Activated naive CD4-positive, alpha-beta T cell treated with anti-CD3 and anti-CD28 coated beads, Interleukin-2, amount 10 ng/mL, durations not matched to agents 7 days and 5 days (primary cell): ENCODE measurements around the gene HABP2.

Experiments used
- CTCF ChIA-PET: fragments of 350-600 bp; sonication (Branson Sonifier 250); formaldehyde crosslinking; loops from one replicate; lab custom pipeline; 2021; ENCODE audit warnings: antibody characterized with exemption; lab: Charles Lee
- DNase-seq: peaks from one replicate; pipeline ENCODE4 v3.0.0-alpha.2; 2020
- H3K27ac Mint-ChIP-seq: one replicate; pipeline ENCODE4 v1.8.0; 2021; ENCODE audit warnings: mild to moderate bottlenecking, moderate library complexity, mixed read lengths
- H3K27me3 Mint-ChIP-seq: one replicate; pipeline ENCODE4 v1.8.0; 2021; ENCODE audit warnings: mild to moderate bottlenecking, mixed read lengths
- H3K36me3 Mint-ChIP-seq: one replicate; pipeline ENCODE4 v1.8.0; 2021; ENCODE audit warnings: mixed read lengths
- H3K4me1 Mint-ChIP-seq: one replicate; pipeline ENCODE4 v1.8.0; 2021; ENCODE audit warnings: mixed read lengths
- H3K4me3 Mint-ChIP-seq: one replicate; pipeline ENCODE4 v1.8.0; 2021; ENCODE audit warnings: mild to moderate bottlenecking, moderate library complexity, mixed read lengths
- H3K9me3 Mint-ChIP-seq: one replicate; pipeline ENCODE4 v1.8.0; 2021; ENCODE audit warnings: mixed read lengths

The HABP2 gene

DNA sequence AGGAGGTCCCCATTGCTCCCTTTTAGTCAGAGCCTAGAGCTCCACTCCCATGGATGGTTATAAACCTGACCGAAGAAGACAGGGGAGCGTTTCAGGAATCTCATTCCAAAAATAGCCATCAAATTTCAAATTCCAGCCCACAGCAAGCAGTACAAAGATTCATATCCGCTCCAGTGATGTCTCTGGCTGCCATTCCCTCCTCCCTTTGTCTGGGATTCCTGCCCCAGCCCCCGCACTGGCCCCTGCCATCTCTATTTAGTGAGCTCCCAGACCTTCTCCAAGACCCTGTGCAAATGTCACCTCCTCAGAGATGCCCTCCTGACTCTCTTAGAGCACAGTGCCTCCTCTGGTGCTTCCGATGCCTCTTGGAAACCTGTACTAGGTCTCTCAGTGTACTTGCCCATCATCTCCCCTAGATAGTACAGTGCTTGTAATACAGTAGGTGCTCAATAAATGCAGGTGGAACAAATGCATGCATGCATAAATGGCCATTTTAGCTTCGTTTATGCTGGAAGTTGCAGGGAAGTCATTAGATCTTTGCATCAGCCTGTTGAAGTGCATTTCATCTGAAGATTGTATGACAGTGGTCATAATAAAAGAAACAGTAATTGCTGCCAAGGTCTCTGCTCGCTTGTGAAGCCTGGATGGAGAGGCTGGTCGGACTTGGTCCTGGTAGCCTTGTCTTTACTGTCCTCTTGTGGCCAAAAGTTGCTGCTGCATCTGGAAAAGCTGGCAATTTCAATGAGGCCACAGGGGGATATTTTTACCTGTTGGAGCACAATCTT is 32.0 kb upstream of the HABP2 start:
- H3K27ac Mint-ChIP-seq: no peak overlapping the region
- CTCF ChIA-PET: interaction anchor here (1.1 to 1.5 kb wide), 3 partner anchors 10 to 43 kb away, joined by 3 to 5 read pairs (median 4); no protein-coding TSS in a partner anchor
- H3K36me3 Mint-ChIP-seq: no peaks in the 10 kb centered on the region
- no peaks in the 10 kb centered on the region for H3K9me3 Mint-ChIP-seq
- no peaks in the 10 kb centered on the region for H3K27me3 Mint-ChIP-seq
- H3K4me1 Mint-ChIP-seq: no peaks in the 10 kb centered on the region
- no peak overlapping the region for H3K4me3 Mint-ChIP-seq
- DNase-seq: peak; percentile 44

DNA sequence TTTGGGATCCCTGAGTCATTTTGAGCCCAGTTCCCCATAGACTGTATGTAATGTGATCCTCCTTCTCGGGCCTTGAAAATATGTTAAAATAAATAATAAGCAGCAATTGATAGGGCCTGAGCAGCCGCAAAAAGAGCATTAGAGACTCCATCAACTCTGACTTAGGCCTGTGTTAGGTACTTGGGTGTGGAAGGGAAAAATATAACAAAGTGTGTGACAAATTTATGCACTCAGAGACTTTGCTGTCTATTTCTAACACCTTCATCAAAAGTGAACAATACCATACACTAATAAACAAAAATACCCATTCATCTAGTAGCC is 31.4 kb upstream of the HABP2 start:
- no peak overlapping the region for H3K4me3 Mint-ChIP-seq
- DNase-seq: no peak
- no peaks in the 10 kb centered on the region for H3K27me3 Mint-ChIP-seq
- H3K27ac Mint-ChIP-seq: no peak overlapping the region
- no peaks in the 10 kb centered on the region for H3K9me3 Mint-ChIP-seq
- H3K4me1 Mint-ChIP-seq: no peaks in the 10 kb centered on the region
- H3K36me3 Mint-ChIP-seq: no peaks in the 10 kb centered on the region
- CTCF ChIA-PET: interaction anchor here (1.4 to 1.5 kb wide), 2 partner anchors 10 to 42 kb away, joined by 4 to 5 read pairs; no protein-coding TSS in a partner anchor

- no peak for DNase-seq
- Mint-ChIP-seq H3K36me3 (no peaks in the 10 kb centered on the region), H3K4me1 (no peaks in the 10 kb centered on the region), H3K9me3 (no peaks in the 10 kb centered on the region), H3K4me3 (no peak overlapping the region), H3K27me3 (no peaks in the 10 kb centered on the region), H3K27ac (no peak overlapping the region)
- CTCF ChIA-PET: interaction anchor here (1.0 to 1.4 kb wide), 2 partner anchors 31 to 41 kb away, joined by 3 to 4 read pairs; no protein-coding TSS in a partner anchor
These were observed 30.4 kb upstream of the HABP2 start for GRCh38 chr10:113522460-113522859.

DNA sequence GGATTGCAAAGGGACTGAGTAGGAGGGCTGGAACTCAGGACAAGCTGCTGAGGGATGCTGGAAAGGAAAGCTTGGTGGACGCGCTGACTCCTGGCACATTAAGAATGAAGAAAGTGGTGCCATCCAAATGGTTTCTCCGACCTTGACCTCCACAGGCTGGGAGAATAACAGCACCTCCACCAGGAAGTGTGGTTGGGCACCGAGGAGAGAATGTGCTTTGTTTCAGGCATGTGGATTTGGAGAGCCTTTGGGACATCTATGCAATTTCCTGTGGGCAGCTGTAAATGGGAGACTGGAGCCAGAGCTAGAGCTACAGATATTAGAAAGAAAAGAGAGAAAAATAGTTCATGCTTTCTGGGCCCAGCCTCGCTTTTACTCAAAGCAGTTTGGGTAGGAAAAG is 29.8 kb upstream of the HABP2 start:
- H3K27ac Mint-ChIP-seq: no peak overlapping the region
- no peaks in the 10 kb centered on the region for H3K4me1 Mint-ChIP-seq
- H3K4me3 Mint-ChIP-seq: no peak overlapping the region
- DNase-seq: no peak
- CTCF ChIA-PET: interaction anchor here (1.0 kb wide), 1 partner anchor 31 kb away, joined by 3 read pairs; no protein-coding TSS in a partner anchor
- no peaks in the 10 kb centered on the region for H3K36me3 Mint-ChIP-seq
- H3K27me3 Mint-ChIP-seq: no peaks in the 10 kb centered on the region
- no peaks in the 10 kb centered on the region for H3K9me3 Mint-ChIP-seq

DNA sequence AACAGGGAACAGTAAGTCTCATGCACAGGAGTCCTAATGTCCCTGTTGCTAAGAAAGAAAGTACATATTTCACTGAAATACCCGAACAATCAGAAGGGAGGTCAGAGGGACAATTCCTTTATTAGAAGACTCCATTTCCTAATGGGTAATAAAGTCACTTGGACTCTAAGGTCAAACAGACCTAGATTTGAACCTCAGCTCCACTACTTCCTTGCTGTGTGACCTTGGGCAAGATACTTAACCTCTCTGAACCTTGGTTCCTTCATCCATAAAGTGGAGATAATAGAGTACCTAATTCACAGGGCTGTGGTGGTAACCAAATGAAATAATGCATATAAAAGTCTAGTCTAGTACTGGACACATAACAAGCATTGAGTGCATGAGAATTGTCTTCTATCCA is 29.2 kb upstream of the HABP2 start:
- no peak overlapping the region for H3K27ac Mint-ChIP-seq
- no peak overlapping the region for H3K4me3 Mint-ChIP-seq
- no peak for DNase-seq
- no peaks in the 10 kb centered on the region for H3K36me3 Mint-ChIP-seq
- CTCF ChIA-PET: no interaction called here
- no peaks in the 10 kb centered on the region for H3K9me3 Mint-ChIP-seq
- H3K27me3 Mint-ChIP-seq: no peaks in the 10 kb centered on the region
- no peaks in the 10 kb centered on the region for H3K4me1 Mint-ChIP-seq

- CTCF ChIA-PET: no interaction called here
- Mint-ChIP-seq H3K4me1 (no peaks in the 10 kb centered on the region), H3K27me3 (no peaks in the 10 kb centered on the region), H3K36me3 (no peaks in the 10 kb centered on the region), H3K27ac (no peak overlapping the region), H3K4me3 (no peak overlapping the region), H3K9me3 (no peaks in the 10 kb centered on the region)
- no peak for DNase-seq
These were observed 28.7 kb upstream of the HABP2 start for GRCh38 chr10:113524120-113524519.

- no peak overlapping the region for H3K4me3 Mint-ChIP-seq
- no peaks in the 10 kb centered on the region for H3K4me1 Mint-ChIP-seq
- CTCF ChIA-PET: interaction anchor here (1.2 kb wide), 1 partner anchor 38 kb away, joined by 3 read pairs; no protein-coding TSS in a partner anchor
- H3K27ac Mint-ChIP-seq: no peak overlapping the region
- H3K9me3 Mint-ChIP-seq: no peaks in the 10 kb centered on the region
- H3K36me3 Mint-ChIP-seq: no peaks in the 10 kb centered on the region
- peaks cover 4% of the 10 kb centered on the region for H3K27me3 Mint-ChIP-seq
- DNase-seq: no peak
These were observed 28.0 kb upstream of the HABP2 start for GRCh38 chr10:113524539-113525490.

DNA sequence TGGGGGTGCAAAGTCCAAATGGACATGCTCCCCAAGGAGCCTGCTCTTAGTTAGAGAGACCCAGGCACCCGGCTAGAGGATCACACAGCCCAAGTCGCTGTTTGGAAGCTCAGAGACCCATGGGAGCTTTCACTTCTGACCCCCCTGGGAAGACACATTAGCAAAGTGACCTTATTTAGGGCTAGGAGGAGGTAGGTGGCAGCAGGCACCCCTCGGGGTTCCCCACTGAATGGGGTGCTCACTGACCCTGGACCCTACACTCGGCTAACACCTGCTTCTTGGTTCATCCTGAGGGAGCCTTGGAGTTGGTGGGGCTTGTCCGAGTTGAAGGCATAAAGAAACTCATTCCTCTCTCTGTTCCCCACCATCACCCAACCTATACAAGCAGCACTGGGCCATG is 27.1 kb upstream of the HABP2 start:
- Mint-ChIP-seq H3K36me3 (no peaks in the 10 kb centered on the region), H3K4me3 (no peak overlapping the region), H3K27ac (no peak overlapping the region), H3K27me3 (peaks cover 8% of the 10 kb centered on the region), H3K4me1 (no peaks in the 10 kb centered on the region), H3K9me3 (no peaks in the 10 kb centered on the region)
- DNase-seq: no peak
- CTCF ChIA-PET: interaction anchor here (0.8 to 1.2 kb wide), 2 partner anchors 27 to 38 kb away, joined by 3 read pairs; no protein-coding TSS in a partner anchor

GRCh38 chr10:113527211-113527906 is 25.5 kb upstream of the HABP2 start:
- no peak overlapping the region for H3K4me3 Mint-ChIP-seq
- no peaks in the 10 kb centered on the region for H3K4me1 Mint-ChIP-seq
- H3K27me3 Mint-ChIP-seq: peaks cover 8% of the 10 kb centered on the region
- no peak for DNase-seq
- H3K36me3 Mint-ChIP-seq: no peaks in the 10 kb centered on the region
- no peak overlapping the region for H3K27ac Mint-ChIP-seq
- H3K9me3 Mint-ChIP-seq: no peaks in the 10 kb centered on the region
- CTCF ChIA-PET: no interaction called here

DNA sequence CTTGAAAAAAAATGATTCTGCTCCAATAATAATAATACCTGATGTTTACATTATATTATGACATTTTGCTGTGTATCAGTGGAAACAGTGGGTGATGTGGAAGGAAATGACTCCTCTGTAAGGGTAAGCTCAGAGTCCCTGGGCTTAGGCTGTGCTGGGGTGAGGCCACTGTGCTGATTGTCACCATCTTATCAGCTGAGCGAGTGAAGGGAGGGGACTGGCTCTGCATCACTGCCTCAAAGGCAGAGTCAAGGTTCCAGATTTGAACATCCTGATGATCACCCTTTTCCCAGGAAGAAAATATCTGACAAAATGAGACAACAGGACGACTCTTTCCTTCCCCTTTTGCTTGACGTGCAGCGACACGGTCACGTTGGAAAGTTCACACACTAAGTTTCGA is 24.0 kb upstream of the HABP2 start:
- Mint-ChIP-seq H3K27me3 (peaks cover 8% of the 10 kb centered on the region), H3K36me3 (no peaks in the 10 kb centered on the region)

DNA sequence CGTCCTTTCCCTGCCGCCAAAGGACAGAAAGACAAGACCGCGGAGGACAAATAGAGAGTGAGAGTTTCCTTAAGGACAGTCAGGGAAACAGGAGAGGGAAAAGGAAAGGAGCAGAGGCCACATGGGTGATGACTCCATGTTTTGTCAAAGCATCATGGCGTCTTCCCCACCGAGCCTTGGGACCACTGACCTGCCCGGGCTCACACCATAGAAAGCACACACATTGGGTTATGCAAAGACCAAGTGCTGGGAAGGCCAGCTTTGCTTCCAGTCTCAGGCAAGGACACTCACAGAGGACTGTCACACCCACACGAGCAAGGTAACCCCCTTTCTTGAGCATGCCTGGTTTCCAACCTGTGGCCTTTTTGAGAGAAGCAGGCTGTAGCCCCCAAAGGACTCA is 23.3 kb upstream of the HABP2 start:
- CTCF ChIA-PET: no interaction called here
- Mint-ChIP-seq H3K27me3 (peaks cover 8% of the 10 kb centered on the region), H3K4me3 (no peak overlapping the region), H3K36me3 (no peaks in the 10 kb centered on the region), H3K4me1 (no peaks in the 10 kb centered on the region), H3K9me3 (no peaks in the 10 kb centered on the region), H3K27ac (no peak overlapping the region)
- no peak for DNase-seq

More for the DNA sequence above, 24.0 kb upstream of the HABP2 start:
- Mint-ChIP-seq H3K4me3 (no peak overlapping the region), H3K9me3 (no peaks in the 10 kb centered on the region), H3K4me1 (no peaks in the 10 kb centered on the region), H3K27ac (no peak overlapping the region)
- DNase-seq: no peak
- CTCF ChIA-PET: no interaction called here

GRCh38 chr10:113530476-113530875 is 22.4 kb upstream of the HABP2 start:
- H3K27ac Mint-ChIP-seq: no peak overlapping the region
- H3K9me3 Mint-ChIP-seq: no peaks in the 10 kb centered on the region
- peaks cover 8% of the 10 kb centered on the region for H3K27me3 Mint-ChIP-seq
- H3K4me3 Mint-ChIP-seq: no peak overlapping the region
- no peaks in the 10 kb centered on the region for H3K36me3 Mint-ChIP-seq
- CTCF ChIA-PET: no interaction called here
- no peaks in the 10 kb centered on the region for H3K4me1 Mint-ChIP-seq
- DNase-seq: no peak

- no peak for DNase-seq
- H3K27ac Mint-ChIP-seq: no peak overlapping the region
- no peak overlapping the region for H3K4me3 Mint-ChIP-seq
- H3K27me3 Mint-ChIP-seq: peaks cover 8% of the 10 kb centered on the region
- no peaks in the 10 kb centered on the region for H3K4me1 Mint-ChIP-seq
- CTCF ChIA-PET: no interaction called here
- H3K36me3 Mint-ChIP-seq: no peaks in the 10 kb centered on the region
- no peaks in the 10 kb centered on the region for H3K9me3 Mint-ChIP-seq
These were observed 20.1 kb upstream of the HABP2 start for GRCh38 chr10:113532724-113533123.

GRCh38 chr10:113533801-113534200 is 19.1 kb upstream of the HABP2 start:
- Mint-ChIP-seq H3K4me1 (no peaks in the 10 kb centered on the region), H3K27ac (no peak overlapping the region), H3K4me3 (no peak overlapping the region), H3K9me3 (no peaks in the 10 kb centered on the region), H3K27me3 (peaks cover 10% of the 10 kb centered on the region), H3K36me3 (no peaks in the 10 kb centered on the region)
- CTCF ChIA-PET: no interaction called here
- no peak for DNase-seq
